A549 (cell line): Measurements from ENCODE around the gene ACAA1.

Experiments used
- CTCF ChIP-seq: fragments of >200 bp; sonication (Bioruptor Twin); formaldehyde crosslinking; IDR thresholded peaks from 3 replicates; pipeline ENCODE4 v1.5.1; 2016
- JUNB ChIP-seq: fragments of >200 bp; sonication (Bioruptor Twin); formaldehyde crosslinking; IDR thresholded peaks from 2 replicates; pipeline ENCODE4 v1.6.1; 2016
- NR3C1 ChIP-seq: fragments of >200 bp; sonication (Bioruptor Twin); formaldehyde crosslinking; IDR thresholded peaks from 3 replicates; pipeline ENCODE4 v1.6.1; 2017
- PHF8 ChIP-seq: fragments of 200-600 bp; sonication (generic); IDR thresholded peaks from 2 replicates; pipeline ENCODE4 v1.6.1; 2016; ENCODE audit warnings: low read depth, mild to moderate bottlenecking, antibody characterized with exemption, moderate library complexity, borderline replicate concordance
- REST ChIP-seq: fragments of 200-600 bp; sonication (generic); IDR thresholded peaks from 2 replicates; pipeline ENCODE4 v1.6.1; 2016; ENCODE audit warnings: antibody characterized with exemption, mild to moderate bottlenecking, moderate library complexity
- USF2 ChIP-seq: fragments of 450-650 bp; IDR thresholded peaks from 2 replicates; pipeline ENCODE4 v1.6.1; 2014; ENCODE audit warnings: antibody characterized with exemption

- no peak for TF ChIP-seq PHF8
- no peak for TF ChIP-seq CTCF
- TF ChIP-seq USF2 = no peak
- no peak for TF ChIP-seq REST
- no peak for TF ChIP-seq JUNB
- TF ChIP-seq NR3C1 = no peak
Observed at GRCh38 chr3:38154625-38155255, 17.8 kb upstream of the ACAA1 start.
